A549 (cell line): ENCODE measurements around the gene ZCCHC9. TPM values are rescaled to one million over a fixed set of nuclear protein-coding genes. Genes with fewer than 3 reads are reported as not detected.
A peak's percentile ranks its signal among the peaks of the same experiment; 100 is the strongest.

Experiments used
- ATAC-seq, 2 experiments: fragments of 200-7000 bp in 1 of 2; fragments of >200 bp in 1 of 2; cut with Nextera tagmentation in 1 of 2; cut with Tn5 transposase in 1 of 2; 3 replicates each; pipeline versions ENCODE4 v1.8.0 to v1.9.1; 2018 to 2020; ENCODE audit warnings: mild to moderate bottlenecking in 1 of 2, moderate library complexity in 1 of 2
- CTCF ChIA-PET: fragments of 300-600 bp; sonication (Branson Sonifier 250); formaldehyde crosslinking; extraction: SDS; loops from one replicate; lab custom pipeline; 2021; ENCODE audit warnings: antibody characterized with exemption, inconsistent platforms; lab: Yijun Ruan, JAX
- POLR2A ChIA-PET: fragments of 350-600 bp; formaldehyde crosslinking; extraction: SDS; loops from one replicate; lab custom pipeline; 2021; ENCODE audit warnings: antibody characterized with exemption, inconsistent platforms; lab: Yijun Ruan, JAX
- DNase-seq, 2 experiments: peaks; one replicate each; pipeline versions ENCODE4 v3.0.0 to v3.0.0-alpha.2; 2011 to 2016; ENCODE audit warnings: low read depth in 1 of 2, low spot score in 1 of 2
- FAIRE-seq: peaks from 2 replicates; lab custom pipeline; 2011; peaks lifted over from hg19 to GRCh38; lab: Jason Lieb, UNC
- H3K27ac ChIP-seq, 2 experiments: fragments of >200 bp; sonication (Bioruptor Twin); formaldehyde crosslinking; 3 replicates each; pipeline ENCODE4 v1.5.1; 2016 to 2017
- H3K4me1 ChIP-seq: fragments of >200 bp; sonication (Bioruptor Twin); formaldehyde crosslinking; 3 replicates; pipeline ENCODE4 v1.6.1; 2016
- H3K4me2 ChIP-seq: fragments of >200 bp; sonication (Bioruptor Twin); formaldehyde crosslinking; 3 replicates; pipeline ENCODE4 v1.6.1; 2016
- H3K4me3 ChIP-seq: fragments of >200 bp; sonication (Bioruptor Twin); formaldehyde crosslinking; 3 replicates; pipeline ENCODE4 v1.5.1; 2016
- H3K9me3 ChIP-seq: fragments of >200 bp; sonication (Bioruptor Twin); formaldehyde crosslinking; 3 replicates; pipeline ENCODE4 v1.6.1; 2016
- CBX8 ChIP-seq: fragments of 200-600 bp; sonication (generic); IDR thresholded peaks from 2 replicates; pipeline ENCODE4 v1.6.1; 2016
- CHD2 ChIP-seq: fragments of 150-350 bp; IDR thresholded peaks from 2 replicates; pipeline ENCODE4 v1.6.1; 2014; ENCODE audit warnings: low read length; ENCODE audit not compliant: partially characterized antibody
- CHD4 ChIP-seq: fragments of 200-600 bp; sonication (generic); IDR thresholded peaks from 2 replicates; pipeline ENCODE4 v1.6.1; 2016; ENCODE audit warnings: antibody characterized with exemption, mild to moderate bottlenecking, borderline replicate concordance
- CTCF ChIP-seq: fragments of >200 bp; sonication (Bioruptor Twin); formaldehyde crosslinking; IDR thresholded peaks from 3 replicates; pipeline ENCODE4 v1.5.1; 2016
- EHF ChIP-seq: fragments of 250-450 bp; sonication (Bioruptor Pico); IDR thresholded peaks from 2 replicates; pipeline ENCODE4 v1.5.0; 2020; ENCODE audit warnings: mild to moderate bottlenecking
- ELK1 ChIP-seq: fragments of 150-350 bp; IDR thresholded peaks from 2 replicates; pipeline ENCODE4 v1.6.1; 2014; ENCODE audit warnings: low read depth, mild to moderate bottlenecking, low read length
- ESRRA ChIP-seq: fragments of 150-350 bp; IDR thresholded peaks from 2 replicates; pipeline ENCODE4 v1.6.1; 2014; ENCODE audit warnings: mild to moderate bottlenecking, low read length, borderline replicate concordance
- FOSB ChIP-seq: fragments of 250-450 bp; sonication (Bioruptor Pico); IDR thresholded peaks from 2 replicates; pipeline ENCODE4 v1.5.0; 2020; ENCODE audit warnings: mild to moderate bottlenecking, moderate library complexity
- HOXB13 ChIP-seq: fragments of 250-450 bp; sonication (Bioruptor Pico); IDR thresholded peaks from 2 replicates; pipeline ENCODE4 v1.5.0; 2020; ENCODE audit warnings: low read depth, mild to moderate bottlenecking, moderate library complexity
- HOXB5 ChIP-seq: fragments of 250-450 bp; sonication (Bioruptor Pico); IDR thresholded peaks from 2 replicates; pipeline ENCODE4 v1.5.0; 2020; ENCODE audit warnings: mild to moderate bottlenecking, moderate library complexity
- JUN ChIP-seq, 2 experiments: fragments of >200 bp; sonication (Bioruptor Twin); formaldehyde crosslinking; IDR thresholded peaks; 2 replicates in 1 of 2; 3 replicates in 1 of 2; pipeline ENCODE4 v1.6.1; 2016 to 2017
- KDM5A ChIP-seq: fragments of 200-600 bp; sonication (generic); IDR thresholded peaks from 2 replicates; pipeline ENCODE4 v1.6.1; 2016; ENCODE audit warnings: antibody characterized with exemption, mild to moderate bottlenecking
- MAFK ChIP-seq: fragments of 450-650 bp; IDR thresholded peaks from 2 replicates; pipeline ENCODE4 v1.6.1; 2014; ENCODE audit not compliant: partially characterized antibody
- NPAS2 ChIP-seq: fragments of 250-450 bp; sonication (Bioruptor Pico); IDR thresholded peaks from 2 replicates; pipeline ENCODE4 v1.8.0; 2022; ENCODE audit warnings: mild to moderate bottlenecking, moderate library complexity, borderline replicate concordance
- PBX3 ChIP-seq: IDR thresholded peaks from 2 replicates; pipeline ENCODE4 v1.6.1; 2012
- POLR2AphosphoS2 ChIP-seq: conservative IDR thresholded peaks from 2 replicates; pipeline ENCODE4 v1.6.1; 2012; ENCODE audit warnings: low read length, improper control_type of control experiment, inconsistent platforms
- RFX5 ChIP-seq: fragments of 450-650 bp; IDR thresholded peaks from 2 replicates; pipeline ENCODE4 v1.7.1; 2014; ENCODE audit warnings: antibody characterized with exemption, mild to moderate bottlenecking, moderate library complexity
- SREBF2 ChIP-seq: fragments of 450-650 bp; IDR thresholded peaks from 2 replicates; pipeline ENCODE4 v1.6.1; 2014; ENCODE audit warnings: mild to moderate bottlenecking, moderate library complexity
- TFCP2L1 ChIP-seq: fragments of 250-450 bp; sonication (Bioruptor Pico); IDR thresholded peaks from 2 replicates; pipeline ENCODE4 v1.5.0; 2021; ENCODE audit warnings: mild to moderate bottlenecking
- TP53 ChIP-seq: fragments of 250-450 bp; sonication (Bioruptor Pico); IDR thresholded peaks from 2 replicates; pipeline ENCODE4 v1.5.0; 2021; ENCODE audit warnings: mild to moderate bottlenecking, moderate library complexity
- USF2 ChIP-seq: fragments of 450-650 bp; IDR thresholded peaks from 2 replicates; pipeline ENCODE4 v1.6.1; 2014; ENCODE audit warnings: antibody characterized with exemption
- ZFP36 ChIP-seq: fragments of 450-650 bp; IDR thresholded peaks from 2 replicates; pipeline ENCODE4 v1.6.1; 2014; ENCODE audit warnings: borderline replicate concordance; ENCODE audit not compliant: partially characterized antibody
- ZNF302 ChIP-seq: fragments of 250-450 bp; sonication (Bioruptor Pico); IDR thresholded peaks from 2 replicates; pipeline ENCODE4 v1.9.0; 2021; ENCODE audit warnings: inconsistent platforms, mild to moderate bottlenecking, moderate library complexity
- WGBS: methylation state at CpG from one replicate; pipeline ENCODE4 v1.1.6; 2017; ENCODE audit errors: missing lambda C conversion rate; 5-methylcytosine and 5-hydroxymethylcytosine counted together
- polyA plus RNA-seq, 4 experiments: library from polyadenylated mRNA; depleted of rRNA in 3 of 4; stranded (reverse); fragments of >200 nt; fragmentation: RNase III in 1 of 4; extraction: RNeasy Plus Mini Kit Qiagen cat#74134 plus additional on column Dnase treatment in 1 of 4; gene quantifications; 2 replicates in 3 of 4; 3 replicates in 1 of 4; pipeline ENCODE4 v1.2.3, GENCODE V29; 2011 to 2017
- TF ChIP-seq, protein P1 (sequence below): fragments of >200 bp; sonication (Bioruptor Twin); formaldehyde crosslinking; IDR thresholded peaks from 3 replicates; pipeline ENCODE4 v1.6.1; 2016
- TF ChIP-seq, protein P2 (sequence below): fragments of 250-450 bp; sonication (Bioruptor Pico); IDR thresholded peaks from 2 replicates; pipeline ENCODE4 v1.5.0; 2021; ENCODE audit warnings: mild to moderate bottlenecking, moderate library complexity, borderline replicate concordance
- TF ChIP-seq, protein P3 (sequence below): IDR thresholded peaks from 2 replicates; pipeline ENCODE4 v1.6.1; 2012

Gene ZCCHC9
- polyA plus RNA-seq, 2 of the 4 experiments (the other 2 are of a cell fraction) = 24.2 to 44.4 TPM

- H3K4me3 ChIP-seq = no peak overlapping the region
- peak in 1 of 2 experiments; percentile 19 for DNase-seq
- 64% methylated on average over 3 of the region's 3 CpGs for WGBS
- TF ChIP-seq CTCF (no peak), CHD2 (no peak), ESRRA (no peak), ELK1 (no peak), JUN (IDR thresholded peaks at IDR 0.05) (no peak), ZFP36 (no peak), TFCP2L1 (CRISPR knock-in tag) (no peak), CBX8 (no peak), NPAS2 (CRISPR knock-in tag) (no peak), SREBF2 (no peak), CHD4 (no peak)
- TF ChIP-seq, protein P1, sequence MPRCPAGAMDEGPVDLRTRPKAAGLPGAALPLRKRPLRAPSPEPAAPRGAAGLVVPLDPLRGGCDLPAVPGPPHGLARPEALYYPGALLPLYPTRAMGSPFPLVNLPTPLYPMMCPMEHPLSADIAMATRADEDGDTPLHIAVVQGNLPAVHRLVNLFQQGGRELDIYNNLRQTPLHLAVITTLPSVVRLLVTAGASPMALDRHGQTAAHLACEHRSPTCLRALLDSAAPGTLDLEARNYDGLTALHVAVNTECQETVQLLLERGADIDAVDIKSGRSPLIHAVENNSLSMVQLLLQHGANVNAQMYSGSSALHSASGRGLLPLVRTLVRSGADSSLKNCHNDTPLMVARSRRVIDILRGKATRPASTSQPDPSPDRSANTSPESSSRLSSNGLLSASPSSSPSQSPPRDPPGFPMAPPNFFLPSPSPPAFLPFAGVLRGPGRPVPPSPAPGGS = no peak
- TF ChIP-seq, all 56 proteins: peak for 0
- ChIA-PET CTCF (interaction anchor here (0.6 to 1.6 kb wide), 3 partner anchors 13 to 537 kb away, joined by 3 to 8 read pairs (median 3); no protein-coding TSS in a partner anchor), POLR2A (no interaction called here)
- FAIRE-seq (no peak), ATAC-seq (peak; percentile 62 to 86)
- H3K27ac ChIP-seq = no peak overlapping the region
- H3K9me3 ChIP-seq = no peaks in the 10 kb centered on the region
- H3K4me1 ChIP-seq = no peaks in the 10 kb centered on the region
- no peak overlapping the region for H3K4me2 ChIP-seq
Observed at GRCh38 chr5:81286059-81286617, 15.2 kb upstream of the ZCCHC9 start.

DNA sequence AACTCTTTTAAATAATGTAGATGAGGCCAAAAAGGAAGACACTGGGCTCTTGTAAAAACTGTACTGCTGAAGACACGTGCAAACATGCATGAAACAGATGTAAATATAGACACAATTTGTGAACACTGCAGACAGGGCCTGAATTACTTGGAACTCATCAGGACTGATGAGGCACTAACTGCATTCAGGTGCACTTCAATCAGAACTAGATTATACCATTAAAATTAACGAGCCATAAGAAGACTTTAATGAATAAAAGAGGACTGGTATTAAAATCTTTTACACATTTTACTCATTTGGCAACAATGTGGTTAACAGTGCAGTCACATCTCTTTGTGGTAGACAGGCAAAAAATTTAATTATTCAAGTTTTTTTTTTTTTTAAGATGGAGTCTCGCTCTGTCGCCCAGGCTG lies 13.4 kb upstream of the ZCCHC9 start:
- Histone ChIP-seq H3K4me1 (no peaks in the 10 kb centered on the region), H3K9me3 (peaks cover 12% of the 10 kb centered on the region; the same call in 2 of the 3 replicates), H3K4me2 (no peak overlapping the region), H3K4me3 (no peak overlapping the region), H3K27ac (no peak overlapping the region)
- ATAC-seq (no peak), DNase-seq (no peak), FAIRE-seq (no peak)
- 92% methylated on average over 4 of the region's 4 CpGs for WGBS
- POLR2A ChIA-PET = no interaction called here
- CTCF ChIA-PET = interaction anchor here (1.0 to 1.3 kb wide), 2 partner anchors 11 to 938 kb away, joined by 3 to 5 read pairs; no protein-coding TSS in a partner anchor
- no peak for TF ChIP-seq ESRRA
- TF ChIP-seq RFX5 = no peak
- TF ChIP-seq, protein P2, sequence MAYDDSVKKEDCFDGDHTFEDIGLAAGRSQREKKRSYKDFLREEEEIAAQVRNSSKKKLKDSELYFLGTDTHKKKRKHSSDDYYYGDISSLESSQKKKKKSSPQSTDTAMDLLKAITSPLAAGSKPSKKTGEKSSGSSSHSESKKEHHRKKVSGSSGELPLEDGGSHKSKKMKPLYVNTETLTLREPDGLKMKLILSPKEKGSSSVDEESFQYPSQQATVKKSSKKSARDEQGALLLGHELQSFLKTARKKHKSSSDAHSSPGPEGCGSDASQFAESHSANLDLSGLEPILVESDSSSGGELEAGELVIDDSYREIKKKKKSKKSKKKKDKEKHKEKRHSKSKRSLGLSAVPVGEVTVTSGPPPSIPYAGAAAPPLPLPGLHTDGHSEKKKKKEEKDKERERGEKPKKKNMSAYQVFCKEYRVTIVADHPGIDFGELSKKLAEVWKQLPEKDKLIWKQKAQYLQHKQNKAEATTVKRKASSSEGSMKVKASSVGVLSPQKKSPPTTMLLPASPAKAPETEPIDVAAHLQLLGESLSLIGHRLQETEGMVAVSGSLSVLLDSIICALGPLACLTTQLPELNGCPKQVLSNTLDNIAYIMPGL = no peak
- TF ChIP-seq EHF (CRISPR knock-in tag) = no peak
- TF ChIP-seq FOSB (CRISPR knock-in tag) = no peak
- no peak for TF ChIP-seq HOXB5 (CRISPR knock-in tag)
- no peak for TF ChIP-seq CHD4
- no peak for TF ChIP-seq CBX8
- no peak for TF ChIP-seq ZNF302 (CRISPR knock-in tag)
- no peak for TF ChIP-seq KDM5A
- TF ChIP-seq, protein P1 = no peak
- TF ChIP-seq TP53 (CRISPR knock-in tag) = no peak
- no peak for TF ChIP-seq HOXB13
- TF ChIP-seq PBX3 = no peak
- TF ChIP-seq, protein P3, sequence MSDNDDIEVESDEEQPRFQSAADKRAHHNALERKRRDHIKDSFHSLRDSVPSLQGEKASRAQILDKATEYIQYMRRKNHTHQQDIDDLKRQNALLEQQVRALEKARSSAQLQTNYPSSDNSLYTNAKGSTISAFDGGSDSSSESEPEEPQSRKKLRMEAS = no peak
- TF ChIP-seq MAFK = no peak
- TF ChIP-seq USF2 = no peak
- TF ChIP-seq POLR2AphosphoS2 = no peak
